Spleen (tissue), 11 donors: ENCODE measurements around the gene PPM1A. TPM values are rescaled to one million over a fixed set of nuclear protein-coding genes. Genes with fewer than 3 reads are reported as not detected.

ENCODE experiments used
- DNase-seq: peaks from one replicate; pipeline ENCODE4 v3.0.0-alpha.2; 2020
- H3K27ac ChIP-seq, 8 donors: fragments of 200-600 bp; sonication (generic) in 7 of 8; 1 replicate in 4 of 8; 2 replicates in 4 of 8; pipeline versions ENCODE4 v1.5.0 to v1.8.0; 2016 to 2021; ENCODE audit warnings: inconsistent platforms in 4 of 8, mild to moderate bottlenecking in 4 of 8, moderate library complexity in 1 of 8
- H3K27me3 ChIP-seq, 7 donors: fragments of 200-600 bp; sonication (generic) in 6 of 7; replicated peaks in 1 of 7; 1 replicate in 4 of 7; 2 replicates in 3 of 7; pipeline versions ENCODE4 v1.5.0 to v1.8.0; 2016 to 2021; ENCODE audit warnings: inconsistent platforms in 3 of 7, mild to moderate bottlenecking in 1 of 7
- H3K36me3 ChIP-seq, 6 donors: fragments of 200-600 bp; sonication (generic) in 5 of 6; 1 replicate in 4 of 6; 2 replicates in 2 of 6; pipeline versions ENCODE4 v1.5.0 to v1.8.0; 2016 to 2021; ENCODE audit warnings: inconsistent platforms in 2 of 6
- H3K4me1 ChIP-seq, 6 donors: fragments of 200-600 bp; sonication (generic) in 5 of 6; 1 replicate in 3 of 6; 2 replicates in 3 of 6; pipeline versions ENCODE4 v1.5.0 to v1.8.0; 2016 to 2021; ENCODE audit warnings: inconsistent platforms in 3 of 6
- H3K4me3 ChIP-seq, 8 donors: fragments of 200-600 bp; sonication (generic) in 7 of 8; 1 replicate in 4 of 8; 2 replicates in 4 of 8; pipeline versions ENCODE4 v1.5.0 to v1.8.0; 2016 to 2021; ENCODE audit warnings: inconsistent platforms in 4 of 8, mild to moderate bottlenecking in 4 of 8, moderate library complexity in 2 of 8
- H3K9me3 ChIP-seq, 8 donors: fragments of 200-600 bp; sonication (generic) in 7 of 8; 1 replicate in 4 of 8; 2 replicates in 4 of 8; pipeline versions ENCODE4 v1.5.0 to v1.8.0; 2016 to 2021; ENCODE audit warnings: inconsistent platforms in 4 of 8
- CTCF ChIP-seq, 11 experiments: fragments of 200-600 bp in 7 of 11; fragments of 450-650 bp in 4 of 11; sonication (generic) in 4 of 11; IDR thresholded peaks in 8 of 11; conservative IDR thresholded peaks in 3 of 11; 1 replicate in 7 of 11; 2 replicates in 4 of 11; pipeline versions ENCODE4 v1.4.0 to v1.8.0; 2016 to 2021; ENCODE audit warnings: antibody characterized with exemption in 11 of 11, inconsistent platforms in 4 of 11, mild to moderate bottlenecking in 1 of 11
- POLR2A ChIP-seq, 3 donors: fragments of 450-650 bp; IDR thresholded peaks; one replicate each; pipeline ENCODE4 v1.5.1; 2017; ENCODE audit warnings: antibody characterized with exemption in 3 of 3, mild to moderate bottlenecking in 1 of 3
- POLR2AphosphoS5 ChIP-seq, 3 donors: sonication (generic); formaldehyde crosslinking; IDR thresholded peaks; one replicate each; pipeline ENCODE4 v1.5.1; 2017; ENCODE audit warnings: antibody characterized with exemption in 3 of 3
- WGBS, 5 donors: extraction: QIAGEN DNeasy Blood & Tissue Kit in 3 of 5; methylation state at CpG; one replicate each; pipeline versions ENCODE4 v1.1.5 to v1.1.7; 2013 to 2018; 5-methylcytosine and 5-hydroxymethylcytosine counted together
- intact Hi-C: fragments of 100-400 bp; cut with DNase I; formaldehyde crosslinking; loops from one replicate; pipeline ENCODE4 v1.15.0; 2023; ENCODE audit warnings: low total_unique reads
- polyA plus RNA-seq, 3 donors: library from polyadenylated mRNA; stranded (reverse); fragments of 200-250 nt; gene quantifications; one replicate each; pipeline ENCODE4 v1.2.1, GENCODE V29; 2013
- total RNA-seq, 7 donors: library from RNA; depleted of rRNA in 3 of 7; stranded (reverse); fragments of >200 nt in 3 of 7; fragmentation: NEBNext Ultra II Directional in 4 of 7; extraction: Animal tissue kit (Norgen Biotek cat#: 25700) in 4 of 7; gene quantifications; one replicate each; pipeline versions ENCODE4 v1.1.0 to v1.2.1, GENCODE V29; 2016 to 2021
- donor health status: healthy with polysubstance abuse.
- donor health status: DM: no; HTN: no; CAD: no; lungs with moderate emphysema.
- donor health status: DM: no; HTN: no; CAD: no.
- donor health status: Bipolar disorder and iron deficiency.
- donor health status: healthy.
- donor health status: DM: no; HTN: no; CAD: no.
- donor health status: DM: yes; HTN: yes; CAD: no.

The PPM1A gene
- total and polyA plus RNA-seq, 10 donors, result 15.5 to 63.0 (median 45.0) TPM

- intact Hi-C loops, result no loop called here
- Histone ChIP-seq H3K36me3 (peaks cover 0 to 22% (median 0%) of the 10 kb centered on the region in 6 donors), H3K4me1 (no peaks in the 10 kb centered on the region), H3K4me3 (no peak overlapping the region), H3K27me3 (no peaks in the 10 kb centered on the region), H3K27ac (no peak overlapping the region), H3K9me3 (no peaks in the 10 kb centered on the region)
- no peak for TF ChIP-seq POLR2A (IDR thresholded peaks at IDR 0.05)
- TF ChIP-seq POLR2AphosphoS5 (IDR thresholded peaks at IDR 0.05), result no peak
- TF ChIP-seq CTCF (IDR thresholded peaks at IDR 0.05 in 8 of 11, conservative IDR thresholded peaks at IDR 0.05 in 3 of 11), result no peak
- DNase-seq, result no peak
Measured at GRCh38 chr14:60300019-60300418, 51.0 kb downstream of the PPM1A start.

GRCh38 chr14:60301685-60302084 lies 52.7 kb downstream of the PPM1A start:
- no peak overlapping the region for H3K4me3 ChIP-seq
- no peak overlapping the region for H3K27ac ChIP-seq
- peaks cover 0 to 10% (median 0%) of the 10 kb centered on the region in 6 donors for H3K36me3 ChIP-seq
- intact Hi-C loops, result no loop called here
- no peaks in the 10 kb centered on the region for H3K27me3 ChIP-seq
- no peaks in the 10 kb centered on the region for H3K4me1 ChIP-seq
- no peak for DNase-seq
- peaks cover 0 to 11% (median 2%) of the 10 kb centered on the region in 8 donors for H3K9me3 ChIP-seq
- no peak for TF ChIP-seq POLR2AphosphoS5 (IDR thresholded peaks at IDR 0.05)
- no peak for TF ChIP-seq POLR2A (IDR thresholded peaks at IDR 0.05)
- TF ChIP-seq CTCF (IDR thresholded peaks at IDR 0.05 in 8 of 11, conservative IDR thresholded peaks at IDR 0.05 in 3 of 11), result no peak
- WGBS, 5 donors, result 84 to 88% (median 87%) methylated on average over 5 of the region's 5 CpGs

GRCh38 chr14:60302663-60303062 lies 53.6 kb downstream of the PPM1A start:
- H3K36me3 ChIP-seq, result no peaks in the 10 kb centered on the region
- peaks cover 0 to 12% (median 2%) of the 10 kb centered on the region in 8 donors for H3K9me3 ChIP-seq
- intact Hi-C loops, result no loop called here
- WGBS, 5 donors, result 75 to 84% (median 83%) methylated on average over 1 of the region's 1 CpG
- no peaks in the 10 kb centered on the region for H3K27me3 ChIP-seq
- H3K4me3 ChIP-seq, result no peak overlapping the region
- no peaks in the 10 kb centered on the region for H3K4me1 ChIP-seq
- no peak for DNase-seq
- no peak overlapping the region for H3K27ac ChIP-seq
- TF ChIP-seq CTCF (IDR thresholded peaks at IDR 0.05 in 8 of 11, conservative IDR thresholded peaks at IDR 0.05 in 3 of 11), result no peak
- no peak for TF ChIP-seq POLR2AphosphoS5 (IDR thresholded peaks at IDR 0.05)
- no peak for TF ChIP-seq POLR2A (IDR thresholded peaks at IDR 0.05)

GRCh38 chr14:60303745-60304144 lies 54.7 kb downstream of the PPM1A start:
- DNase-seq, result no peak
- intact Hi-C loops, result no loop called here

More at GRCh38 chr14:60303745-60304144, 54.7 kb downstream of the PPM1A start:
- TF ChIP-seq POLR2A (IDR thresholded peaks at IDR 0.05) (no peak), CTCF (IDR thresholded peaks at IDR 0.05 in 8 of 11, conservative IDR thresholded peaks at IDR 0.05 in 3 of 11) (no peak), POLR2AphosphoS5 (IDR thresholded peaks at IDR 0.05) (no peak)
- H3K9me3 ChIP-seq, result peaks cover 0 to 12% (median 2%) of the 10 kb centered on the region in 8 donors
- H3K4me3 ChIP-seq, result no peak overlapping the region
- 80 to 87% (median 85%) methylated on average over 7 of the region's 7 CpGs for WGBS, 5 donors
- no peaks in the 10 kb centered on the region for H3K4me1 ChIP-seq
- no peaks in the 10 kb centered on the region for H3K27me3 ChIP-seq
- no peak overlapping the region for H3K27ac ChIP-seq
- H3K36me3 ChIP-seq, result no peaks in the 10 kb centered on the region
